HepG2 (cell line): Measurements from ENCODE around the gene PSME3IP1. TPM values are rescaled to one million over a fixed set of nuclear protein-coding genes. Genes with fewer than 3 reads are reported as not detected.

Experiments used
- ATAC-seq: fragments of 200-7000 bp; cut with Tn5 transposase; 3 replicates; pipeline ENCODE4 v1.9.1; 2020; ENCODE audit warnings: mild to moderate bottlenecking, moderate library complexity
- BruUV-seq: library from RNA; stranded (reverse); fragments of 400-500 nt; replicated peaks from 2 replicates; lab custom pipeline; 2021; lab: Mats Ljungman, UMichigan
- CTCF ChIA-PET: fragments of 300-600 bp; formaldehyde crosslinking; extraction: SDS; loops from one replicate; lab custom pipeline; 2021; ENCODE audit warnings: low total read pairs, inconsistent platforms, low intra/inter-chr PET ratio; lab: Yijun Ruan, JAX
- POLR2A ChIA-PET: fragments of 350-600 bp; sonication (Branson Sonifier 250); formaldehyde crosslinking; loops from one replicate; lab custom pipeline; 2020; ENCODE audit warnings: antibody characterized with exemption, inconsistent platforms; lab: Yijun Ruan, JAX
- DNase-seq: peaks from one replicate; pipeline ENCODE4 v3.0.0-alpha.2; 2015; ENCODE audit warnings: low spot score
- FAIRE-seq: peaks from 3 replicates; lab custom pipeline; 2011; peaks lifted over from hg19 to GRCh38; lab: Jason Lieb, UNC
- H2AFZ ChIP-seq: one replicate; pipeline ENCODE4 v1.6.1; 2011; ENCODE audit warnings: low read length, inconsistent platforms
- H3K27ac ChIP-seq: fragments of 300-600 bp; 3 replicates; pipeline ENCODE4 v1.8.0; 2011; ENCODE audit warnings: mixed run types, mild to moderate bottlenecking, mixed read lengths, low read length, inconsistent platforms; ENCODE audit not compliant: insufficient read depth; ENCODE audit errors: extremely low read length
- H3K27me3 ChIP-seq, 2 experiments: fragments of 200-600 bp in 1 of 2; 2 replicates in 1 of 2; 3 replicates in 1 of 2; pipeline versions ENCODE4 v1.6.0 to v1.8.0; 2011; ENCODE audit warnings: low read length in 2 of 2, mild to moderate bottlenecking in 2 of 2, moderate library complexity in 2 of 2, inconsistent platforms in 1 of 2; ENCODE audit not compliant: insufficient read depth in 2 of 2, control insufficient read depth in 1 of 2
- H3K36me3 ChIP-seq, 2 experiments: fragments of 200-600 bp in 1 of 2; replicated peaks in 1 of 2; 2 replicates in 1 of 2; 3 replicates in 1 of 2; pipeline versions ENCODE4 v1.5.1 to v1.8.0; 2011; ENCODE audit warnings: low read length in 2 of 2, inconsistent platforms in 1 of 2; ENCODE audit not compliant: insufficient read depth in 2 of 2, control insufficient read depth in 1 of 2
- H3K4me1 ChIP-seq: 2 replicates; pipeline ENCODE4 v1.5.1; 2012; ENCODE audit warnings: low read length, inconsistent platforms; ENCODE audit not compliant: insufficient read depth
- H3K4me2 ChIP-seq: 2 replicates; pipeline ENCODE4 v1.6.0; 2011; ENCODE audit warnings: low read depth, low read length, inconsistent platforms
- H3K4me3 ChIP-seq, 3 experiments: fragments of 200-600 bp in 1 of 3; sonication (generic), shearing (Covaris generic) in 1 of 3; replicated peaks in 1 of 3; 2 replicates each; pipeline ENCODE4 v1.5.1; 2011 to 2016; ENCODE audit warnings: low read length in 3 of 3, inconsistent platforms in 2 of 3, low read depth in 2 of 3, mild to moderate bottlenecking in 2 of 3, control low read depth in 1 of 3, mixed read lengths in 1 of 3; ENCODE audit not compliant: insufficient read depth in 1 of 3
- H3K79me2 ChIP-seq: one replicate; pipeline ENCODE4 v1.6.1; 2011; ENCODE audit warnings: low read length, inconsistent platforms; ENCODE audit not compliant: insufficient read depth
- H3K9ac ChIP-seq: 2 replicates; pipeline ENCODE4 v1.6.0; 2011; ENCODE audit warnings: mild to moderate bottlenecking, low read depth, low read length, inconsistent platforms; ENCODE audit not compliant: insufficient read depth
- H3K9me3 ChIP-seq: 2 replicates; pipeline ENCODE4 v1.5.1; 2012; ENCODE audit warnings: mild to moderate bottlenecking, low read length
- H4K20me1 ChIP-seq: 2 replicates; pipeline ENCODE4 v1.6.0; 2011; ENCODE audit warnings: inconsistent platforms, mild to moderate bottlenecking, low read length, moderate library complexity; ENCODE audit not compliant: insufficient read depth
- DDIT3 ChIP-seq: sonication (generic); formaldehyde crosslinking; IDR thresholded peaks from 2 replicates; pipeline ENCODE4 v1.4.0; 2020; ENCODE audit warnings: mild to moderate bottlenecking, missing genetic modification reagents
- HNRNPK ChIP-seq: fragments of 200-400 bp; formaldehyde crosslinking; IDR thresholded peaks from 2 replicates; pipeline ENCODE4 v1.6.1; 2018; ENCODE audit warnings: low read length, low read depth, moderate library complexity, mild to moderate bottlenecking; ENCODE audit not compliant: poor library complexity, severe bottlenecking
- JUN ChIP-seq: sonication (generic); formaldehyde crosslinking; IDR thresholded peaks from 2 replicates; pipeline ENCODE4 v1.4.0; 2020; ENCODE audit warnings: mild to moderate bottlenecking, missing genetic modification reagents
- LBX2 ChIP-seq: sonication (generic); formaldehyde crosslinking; IDR thresholded peaks from 2 replicates; pipeline ENCODE4 v1.5.0; 2020; ENCODE audit warnings: missing genetic modification reagents, mild to moderate bottlenecking, borderline replicate concordance
- MLXIP ChIP-seq: sonication (generic); formaldehyde crosslinking; IDR thresholded peaks from 2 replicates; pipeline ENCODE4 v1.9.0; 2021; ENCODE audit warnings: missing genetic modification reagents, borderline replicate concordance
- MTF2 ChIP-seq: sonication (generic); formaldehyde crosslinking; IDR thresholded peaks from 2 replicates; pipeline ENCODE4 v1.5.0; 2020; ENCODE audit warnings: missing genetic modification reagents, borderline replicate concordance
- PBX2 ChIP-seq: IDR thresholded peaks from 2 replicates; pipeline ENCODE4 v1.6.1; 2016; ENCODE audit warnings: control low read depth
- PCBP1 ChIP-seq: fragments of 200-400 bp; formaldehyde crosslinking; IDR thresholded peaks from 2 replicates; pipeline ENCODE4 v1.6.1; 2017; ENCODE audit warnings: mild to moderate bottlenecking, low read depth, low read length, borderline replicate concordance
- PCBP2 ChIP-seq: fragments of 200-400 bp; formaldehyde crosslinking; optimal IDR thresholded peaks from 2 replicates; pipeline ENCODE3; 2018; ENCODE audit warnings: low read length, low read depth; ENCODE audit not compliant: poor library complexity, severe bottlenecking
- PHF8 ChIP-seq: sonication (generic); formaldehyde crosslinking; IDR thresholded peaks from 2 replicates; pipeline ENCODE4 v1.5.0; 2020; ENCODE audit warnings: missing genetic modification reagents
- POGZ ChIP-seq: sonication (generic); formaldehyde crosslinking; IDR thresholded peaks from 2 replicates; pipeline ENCODE4 v1.4.0; 2020; ENCODE audit warnings: mild to moderate bottlenecking, missing genetic modification reagents
- ZNF281 ChIP-seq: sonication (generic); formaldehyde crosslinking; IDR thresholded peaks from 2 replicates; pipeline ENCODE4 v1.4.0; 2020; ENCODE audit warnings: missing genetic modification reagents, borderline replicate concordance
- WGBS: methylation state at CpG from one replicate; pipeline ENCODE4 v1.1.6; 2017; ENCODE audit warnings: low lambda C conversion rate; 5-methylcytosine and 5-hydroxymethylcytosine counted together
- in situ Hi-C: cut with HindIII; loops from 2 replicates; pipeline ENCODE4 v1.10.0; 2017; ENCODE audit warnings: low pct_unique_long_range_greater_than_20kb; ENCODE audit not compliant: extremely low pct_ligation_motif_present
- intact Hi-C: fragments of 100-400 bp; cut with micrococcal nuclease; formaldehyde crosslinking; loops from one replicate; pipeline ENCODE4 v1.10.0; 2022; ENCODE audit not compliant: unreplicated experiment
- polyA plus RNA-seq, 8 experiments: library from polyadenylated mRNA; depleted of rRNA in 3 of 8; stranded (reverse) in 7 of 8; unstranded in 1 of 8; fragments of >200 nt; fragmentation: Illumina TruSeq in 4 of 8; extraction: Trizol in 4 of 8; gene quantifications; 2 replicates each; pipeline versions ENCODE4 v1.2.1 to v1.2.3, GENCODE V29; 2011 to 2016; ENCODE audit warnings: low read depth in 4 of 8, missing spikeins in 1 of 8, mixed read lengths in 1 of 8; ENCODE audit not compliant: insufficient read depth in 1 of 8
- total RNA-seq, 5 experiments: library from RNA; depleted of rRNA; stranded (reverse); fragments of >200 nt; fragmentation: Illumina TruSeq; extraction: Trizol; gene quantifications; 2 replicates each; pipeline ENCODE4 v1.2.3, GENCODE V29; 2016; ENCODE audit warnings: low read depth in 1 of 5

The PSME3IP1 gene
- total and polyA plus RNA-seq, 2 of the 13 experiments (the other 11 are each of a cell fraction or from before 2014, with no cell fraction given), result 90.8 to 99.8 TPM

GRCh38 chr16:57209780-57210179, 23.9 kb upstream of the PSME3IP1 start:
- FAIRE-seq, result no peak

More at GRCh38 chr16:57209780-57210179, 23.9 kb upstream of the PSME3IP1 start:
- no peaks in the 10 kb centered on the region for H3K79me2 ChIP-seq
- in situ Hi-C loops, result no loop called here
- ChIA-PET CTCF (no interaction called here), POLR2A (no interaction called here)
- no peaks in the 10 kb centered on the region for H3K4me1 ChIP-seq
- no peaks in the 10 kb centered on the region for H3K9me3 ChIP-seq
- intact Hi-C loops, result no loop called here
- H3K4me3 ChIP-seq, result no peak overlapping the region
- H3K27ac ChIP-seq, result no peak overlapping the region
- no peak overlapping the region for H3K9ac ChIP-seq
- ATAC-seq, result no peak
- BruUV-seq, result no TSS peak
- 98% methylated on average over 5 of the region's 5 CpGs for WGBS
- no peak for DNase-seq
- H3K27me3 ChIP-seq, result no peaks in the 10 kb centered on the region
- H3K4me2 ChIP-seq, result no peak overlapping the region
- no peak overlapping the region for H2AFZ ChIP-seq
- no peak for TF ChIP-seq LBX2
- TF ChIP-seq MTF2, result no peak
- TF ChIP-seq MLXIP (CRISPR knock-in tag), result no peak
- no peak for TF ChIP-seq PHF8
- TF ChIP-seq PBX2, result no peak
- TF ChIP-seq HNRNPK, result peak; percentile 54
- TF ChIP-seq JUN (CRISPR knock-in tag), result no peak
- no peak for TF ChIP-seq POGZ (CRISPR knock-in tag)
- peak; percentile 83 for TF ChIP-seq PCBP2
- 0 out of 2 replicates have a peak, but pooled peaks have one; percentile 43 for TF ChIP-seq PCBP1
- TF ChIP-seq DDIT3 (CRISPR knock-in tag), result no peak
- no peak for TF ChIP-seq ZNF281 (CRISPR knock-in tag)
- peaks cover 39 to 86% of the 10 kb centered on the region in 2 experiments for H3K36me3 ChIP-seq
- H4K20me1 ChIP-seq, result no peaks in the 10 kb centered on the region
